ENCODE data around the gene RRN3. TPM values are rescaled to one million over a fixed set of nuclear protein-coding genes. Genes with fewer than 3 reads are reported as not detected.

Gene RRN3
- total and polyA plus RNA-seq, 9 of the 15 experiments (the other 6 are each of a cell fraction or from before 2014, with no cell fraction given), result 22.2 to 49.5 (median 28.4) TPM

DNA sequence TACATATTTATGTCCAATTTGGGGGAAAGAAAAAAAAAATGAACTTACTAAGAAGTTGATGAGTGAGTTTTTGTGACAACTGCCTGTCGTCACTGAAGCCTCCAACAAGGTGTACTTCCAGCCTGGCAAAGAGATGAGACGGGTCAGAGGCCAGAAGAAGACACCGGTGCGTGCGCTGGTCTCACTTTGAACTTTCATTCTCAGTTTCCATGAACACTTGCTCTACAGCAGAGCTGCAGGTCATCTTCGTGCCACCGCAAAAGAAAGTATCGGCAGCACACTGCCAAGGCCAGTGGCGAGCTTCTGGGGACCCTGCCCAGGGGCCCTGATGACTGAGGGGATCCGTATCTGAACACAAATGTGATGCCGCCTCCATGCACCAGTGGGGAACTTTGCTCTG lies 49.8 kb downstream of the RRN3 start:
- in situ Hi-C loops (cut with MboI) (no loop called here), intact Hi-C loops (cut with micrococcal nuclease) (no loop called here)
- H3K27ac ChIP-seq (ENCODE audit: extremely low read depth, low read depth, low read length), result no peak overlapping the region
- peaks cover 32% of the 10 kb centered on the region; the same call in 2 of the 3 replicates for H3K36me3 ChIP-seq (ENCODE audit: control insufficient read depth, insufficient read depth, low read length)
- DNase-seq (ENCODE audit: extremely low read depth in 1 of 4, low spot score in 3 of 4) (no peak), ATAC-seq (no peak), FAIRE-seq (no peak)
- BruUV-seq (replicated peaks), result no TSS peak
- no peak overlapping the region for H3K4me2 ChIP-seq (ENCODE audit: insufficient read depth, low read length)
- no peak overlapping the region for H2AFZ ChIP-seq (ENCODE audit: low read depth, low read length)
- WGBS (ENCODE audit: insufficient coverage, low coverage, missing lambda C conversion rate), result 94% methylated on average over 11 of the region's 11 CpGs
- peaks cover 4% of the 10 kb centered on the region; the same call in 1 of the 2 replicates for H4K20me1 ChIP-seq (replicated peaks; ENCODE audit: control insufficient read depth, insufficient read depth, low read length)
- no peaks in the 10 kb centered on the region for H3K79me2 ChIP-seq (ENCODE audit: control insufficient read depth, insufficient read depth, low read length)
- H3K4me3 ChIP-seq, result no peak overlapping the region
- peaks cover 8 to 9% of the 10 kb centered on the region in 2 experiments; a peak in 4 of 5 replicates for H3K4me1 ChIP-seq (replicated peaks in 1 of 2; ENCODE audit: control insufficient read depth in 2 of 2, insufficient read depth in 2 of 2, low read length in 2 of 2)
- H3K9me3 ChIP-seq (replicated peaks; ENCODE audit: control insufficient read depth, insufficient read depth, low read depth, low read length), result no peaks in the 10 kb centered on the region
- ChIA-PET POLR2A (no interaction called here), CTCF (ENCODE audit: low intra/inter-chr PET ratio) (no interaction called here)
- H3K9me1 ChIP-seq (ENCODE audit: control insufficient read depth, insufficient read depth, low read length), result no peaks in the 10 kb centered on the region
- no peaks in the 10 kb centered on the region for H3K27me3 ChIP-seq (ENCODE audit: control insufficient read depth in 2 of 2, insufficient read depth in 2 of 2, low read length in 2 of 2)
- no peak overlapping the region for H3K9ac ChIP-seq (ENCODE audit: insufficient read depth in 1 of 2, low read depth in 2 of 2, low read length in 2 of 2)
- no peak for TF ChIP-seq MYBL2 (IDR thresholded peaks at IDR 0.05; ENCODE audit: low read depth)
- no peak for TF ChIP-seq MYBL2 (CRISPR knock-in tag; IDR thresholded peaks at IDR 0.05; ENCODE audit: borderline replicate concordance)
- TF ChIP-seq MXI1 (IDR thresholded peaks at IDR 0.05; ENCODE audit: low read depth, low read length), result no peak
- no peak for TF ChIP-seq CBFA2T3 (IDR thresholded peaks at IDR 0.05)
- no peak for TF ChIP-seq SUPT5H (IDR thresholded peaks at IDR 0.05)
- TF ChIP-seq E2F3 (CRISPR knock-in tag; IDR thresholded peaks at IDR 0.05), result no peak

DNA sequence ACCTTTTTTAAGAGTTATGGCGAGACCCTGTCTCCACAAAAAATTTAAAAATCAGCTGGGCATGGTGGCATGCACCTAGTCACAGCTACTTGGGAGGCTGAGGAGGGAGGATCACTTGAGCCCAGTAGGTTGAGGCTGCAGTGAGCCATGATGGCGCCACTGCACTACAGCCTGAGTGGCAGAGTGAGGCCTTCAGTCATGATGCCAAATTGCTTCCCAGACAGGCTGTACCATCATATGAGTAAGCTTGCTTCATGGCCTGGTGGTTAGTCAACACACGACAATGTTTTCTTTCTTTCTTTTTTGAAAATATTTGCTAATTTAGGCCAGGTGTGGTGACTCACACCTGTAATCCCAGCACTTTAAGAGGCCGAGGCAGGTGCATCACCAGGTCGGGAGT lies 50.7 kb downstream of the RRN3 start:
- Histone ChIP-seq H2AFZ (ENCODE audit: low read depth, low read length) (no peak overlapping the region), H3K27me3 (ENCODE audit: control insufficient read depth in 2 of 2, insufficient read depth in 2 of 2, low read length in 2 of 2) (no peaks in the 10 kb centered on the region), H3K4me2 (ENCODE audit: insufficient read depth, low read length) (no peak overlapping the region), H3K36me3 (ENCODE audit: control insufficient read depth, insufficient read depth, low read length) (peaks cover 41% of the 10 kb centered on the region; the same call in 2 of the 3 replicates), H3K9ac (ENCODE audit: insufficient read depth in 1 of 2, low read depth in 2 of 2, low read length in 2 of 2) (no peak overlapping the region), H3K9me1 (ENCODE audit: control insufficient read depth, insufficient read depth, low read length) (no peaks in the 10 kb centered on the region), H4K20me1 (replicated peaks; ENCODE audit: control insufficient read depth, insufficient read depth, low read length) (peaks cover 4% of the 10 kb centered on the region; the same call in 1 of the 2 replicates), H3K9me3 (replicated peaks; ENCODE audit: control insufficient read depth, insufficient read depth, low read depth, low read length) (no peaks in the 10 kb centered on the region), H3K27ac (ENCODE audit: extremely low read depth, low read depth, low read length) (no peak overlapping the region), H3K79me2 (ENCODE audit: control insufficient read depth, insufficient read depth, low read length) (no peaks in the 10 kb centered on the region), H3K4me1 (replicated peaks in 1 of 2; ENCODE audit: control insufficient read depth in 2 of 2, insufficient read depth in 2 of 2, low read length in 2 of 2) (peaks cover 8 to 9% of the 10 kb centered on the region in 2 experiments; a peak in 4 of 5 replicates), H3K4me3 (no peak overlapping the region)
- CTCF ChIA-PET (ENCODE audit: low intra/inter-chr PET ratio), result no interaction called here
- BruUV-seq (replicated peaks), result no TSS peak
- in situ Hi-C loops (cut with MboI) (no loop called here), intact Hi-C loops (cut with micrococcal nuclease) (no loop called here)
- POLR2A ChIA-PET, result no interaction called here
- no peak for ATAC-seq
- DNase-seq (ENCODE audit: extremely low read depth in 1 of 4, low spot score in 3 of 4), result no peak
- 89% methylated on average over 5 of the region's 5 CpGs for WGBS (ENCODE audit: insufficient coverage, low coverage, missing lambda C conversion rate)
- FAIRE-seq, result no peak
- TF ChIP-seq ILK (tag; IDR thresholded peaks at IDR 0.05; ENCODE audit: borderline replicate concordance, low read depth) (no peak), SRSF9 (IDR thresholded peaks at IDR 0.05; ENCODE audit: borderline replicate concordance, low read depth, low read length) (no peak), NCOA2 (IDR thresholded peaks at IDR 0.05; ENCODE audit: partially characterized antibody in 2 of 2) (no peak), SMARCA5 (IDR thresholded peaks at IDR 0.05) (no peak), CXXC5 (CRISPR knock-in tag; IDR thresholded peaks at IDR 0.05) (no peak), KLF1 (tag; IDR thresholded peaks at IDR 0.05) (no peak), CEBPG (CRISPR knock-in tag; IDR thresholded peaks at IDR 0.05) (no peak), CEBPG (tag; conservative IDR thresholded peaks at IDR 0.05 in 1 of 2, IDR thresholded peaks at IDR 0.05 in 1 of 2) (no peak), SAFB2 (IDR thresholded peaks at IDR 0.05; ENCODE audit: borderline replicate concordance, low read depth, low read length, severe bottlenecking) (no peak), HINFP (tag; conservative IDR thresholded peaks at IDR 0.05; ENCODE audit: low read depth) (no peak), HDAC2 (IDR thresholded peaks at IDR 0.05) (no peak), RCOR1 (IDR thresholded peaks at IDR 0.05; ENCODE audit: borderline replicate concordance in 1 of 2, low read depth in 2 of 2, low read length in 2 of 2) (no peak)
